ENCODE data around the gene RMND1.
"Not testable (repeated sequence)": the region's sequence is repeated elsewhere in the genome, so short reads cannot be mapped to it uniquely, and the experiment has no call there.

The RMND1 gene

DNA sequence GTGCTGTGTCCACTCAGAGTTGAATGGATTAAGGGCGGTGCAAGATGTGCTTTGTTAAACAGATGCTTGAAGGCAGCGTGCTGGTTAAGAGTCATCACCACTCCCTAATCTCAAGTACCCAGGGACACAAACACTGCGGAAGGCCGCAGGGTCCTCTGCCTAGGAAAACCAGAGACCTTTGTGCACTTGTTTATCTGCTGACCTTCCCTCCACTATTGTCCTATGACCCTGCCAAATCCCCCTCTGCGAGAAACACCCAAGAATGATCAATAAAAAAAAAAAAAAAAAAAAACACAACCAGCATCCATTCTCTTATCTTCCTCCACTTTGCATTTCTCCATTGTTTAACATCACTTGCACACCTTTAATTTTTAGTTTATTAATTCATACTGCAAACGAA lies 998 bp downstream of the RMND1 start:
- not testable (repeated sequence) for H3K27me3 ChIP-seq (replicated peaks; ENCODE audit: control insufficient read depth, insufficient read depth, low read length); H3K36me3 ChIP-seq (ENCODE audit: control insufficient read depth, insufficient read depth, low read length, severe bottlenecking); H3K9me3 ChIP-seq (ENCODE audit: control insufficient read depth, low read length); DNase-seq (ENCODE audit: low read depth)
- H3K9ac ChIP-seq (ENCODE audit: low read length) = peak overlapping the region; percentile 93
- peak overlapping the region; percentile 93 for H3K4me3 ChIP-seq (ENCODE audit: low read length)
- H3K4me1 ChIP-seq (ENCODE audit: control insufficient read depth, insufficient read depth, low read length) = peaks cover 27% of the 10 kb centered on the region

DNA sequence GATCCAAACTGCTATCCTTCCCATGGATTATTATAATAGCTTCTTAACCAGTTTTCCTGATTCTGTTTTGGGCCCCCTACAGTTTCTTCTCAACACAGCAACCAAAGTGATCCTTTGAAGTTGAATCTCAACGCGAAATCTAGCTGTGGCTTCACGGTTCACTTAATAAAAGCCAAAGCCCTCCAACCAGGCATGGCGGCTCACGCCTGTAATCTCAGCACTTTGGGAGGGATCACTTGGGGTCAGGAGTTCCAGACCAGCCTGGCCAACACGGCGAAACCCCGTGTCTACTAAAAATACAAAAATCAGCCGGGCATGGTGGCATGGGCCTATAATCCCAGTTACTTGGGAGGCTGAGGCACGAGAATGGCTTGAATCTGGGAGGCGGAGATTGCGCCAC lies 3.3 kb downstream of the RMND1 start:
- peaks cover 24% of the 10 kb centered on the region for H3K4me1 ChIP-seq (ENCODE audit: control insufficient read depth, insufficient read depth, low read length)
- DNase-seq (ENCODE audit: low read depth) = no peak
- H3K36me3 ChIP-seq (ENCODE audit: control insufficient read depth, insufficient read depth, low read length, severe bottlenecking) = peaks cover 9% of the 10 kb centered on the region

DNA sequence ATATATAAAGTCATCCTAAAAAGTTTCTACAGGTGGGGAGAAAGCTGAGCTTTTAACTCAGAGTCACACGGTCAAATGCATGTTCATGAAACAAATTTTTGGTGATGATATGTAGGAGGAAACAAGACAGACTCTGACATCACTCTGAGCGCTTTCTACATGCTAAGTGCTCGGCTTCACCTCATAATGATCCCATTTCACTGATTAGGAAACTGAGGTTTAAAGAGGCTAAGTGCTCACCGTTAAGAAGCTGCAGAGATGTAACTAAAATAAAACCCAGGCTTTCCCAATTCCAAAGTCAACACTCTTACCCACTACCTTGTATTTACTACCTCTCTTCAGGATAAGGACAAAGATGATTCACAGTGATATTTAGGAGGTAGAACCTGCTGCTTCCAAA lies 4.7 kb downstream of the RMND1 start:
- H3K9me3 ChIP-seq (ENCODE audit: control insufficient read depth, low read length) = no peaks in the 10 kb centered on the region
- DNase-seq (ENCODE audit: low read depth) = no peak
- H3K4me1 ChIP-seq (ENCODE audit: control insufficient read depth, insufficient read depth, low read length) = peaks cover 21% of the 10 kb centered on the region
- peaks cover 9% of the 10 kb centered on the region for H3K36me3 ChIP-seq (ENCODE audit: control insufficient read depth, insufficient read depth, low read length, severe bottlenecking)
- no peaks in the 10 kb centered on the region for H3K27me3 ChIP-seq (replicated peaks; ENCODE audit: control insufficient read depth, insufficient read depth, low read length)
- no peak overlapping the region for H3K4me3 ChIP-seq (ENCODE audit: low read length)
- peak overlapping the region; percentile 60 for H3K9ac ChIP-seq (ENCODE audit: low read length)

More for the DNA sequence above, 3.3 kb downstream of the RMND1 start:
- H3K27me3 ChIP-seq (replicated peaks; ENCODE audit: control insufficient read depth, insufficient read depth, low read length) = no peaks in the 10 kb centered on the region
- no peak overlapping the region for H3K4me3 ChIP-seq (ENCODE audit: low read length)
- H3K9me3 ChIP-seq (ENCODE audit: control insufficient read depth, low read length) = no peaks in the 10 kb centered on the region
- H3K9ac ChIP-seq (ENCODE audit: low read length) = no peak overlapping the region

DNA sequence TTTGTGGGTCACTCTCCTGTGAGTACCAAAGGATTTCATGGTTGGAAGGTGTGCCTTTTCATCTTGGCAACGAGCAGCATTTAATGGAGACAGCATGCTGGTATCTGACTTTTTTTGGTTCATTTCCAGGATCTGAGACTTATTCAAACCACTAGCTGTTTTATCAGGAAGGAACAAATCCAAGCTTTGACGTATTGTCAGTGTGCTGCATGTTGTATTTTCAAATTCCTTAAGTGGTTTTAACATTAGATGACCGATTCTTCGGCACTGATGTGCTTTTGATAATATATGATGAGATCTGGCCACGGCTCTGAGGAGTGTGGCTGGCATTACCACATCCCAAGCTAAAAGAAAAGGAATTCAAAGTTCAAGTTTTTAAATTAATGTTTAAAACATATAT lies 6.4 kb downstream of the RMND1 start:
- peak overlapping the region; percentile 29 for H3K9ac ChIP-seq (ENCODE audit: low read length)
- peak; percentile 77 for DNase-seq (ENCODE audit: low read depth)
- no peaks in the 10 kb centered on the region for H3K9me3 ChIP-seq (ENCODE audit: control insufficient read depth, low read length)
- peaks cover 9% of the 10 kb centered on the region for H3K36me3 ChIP-seq (ENCODE audit: control insufficient read depth, insufficient read depth, low read length, severe bottlenecking)
- peak overlapping the region; percentile 7 for H3K4me3 ChIP-seq (ENCODE audit: low read length)
- H3K4me1 ChIP-seq (ENCODE audit: control insufficient read depth, insufficient read depth, low read length) = peaks cover 32% of the 10 kb centered on the region
- no peaks in the 10 kb centered on the region for H3K27me3 ChIP-seq (replicated peaks; ENCODE audit: control insufficient read depth, insufficient read depth, low read length)

DNA sequence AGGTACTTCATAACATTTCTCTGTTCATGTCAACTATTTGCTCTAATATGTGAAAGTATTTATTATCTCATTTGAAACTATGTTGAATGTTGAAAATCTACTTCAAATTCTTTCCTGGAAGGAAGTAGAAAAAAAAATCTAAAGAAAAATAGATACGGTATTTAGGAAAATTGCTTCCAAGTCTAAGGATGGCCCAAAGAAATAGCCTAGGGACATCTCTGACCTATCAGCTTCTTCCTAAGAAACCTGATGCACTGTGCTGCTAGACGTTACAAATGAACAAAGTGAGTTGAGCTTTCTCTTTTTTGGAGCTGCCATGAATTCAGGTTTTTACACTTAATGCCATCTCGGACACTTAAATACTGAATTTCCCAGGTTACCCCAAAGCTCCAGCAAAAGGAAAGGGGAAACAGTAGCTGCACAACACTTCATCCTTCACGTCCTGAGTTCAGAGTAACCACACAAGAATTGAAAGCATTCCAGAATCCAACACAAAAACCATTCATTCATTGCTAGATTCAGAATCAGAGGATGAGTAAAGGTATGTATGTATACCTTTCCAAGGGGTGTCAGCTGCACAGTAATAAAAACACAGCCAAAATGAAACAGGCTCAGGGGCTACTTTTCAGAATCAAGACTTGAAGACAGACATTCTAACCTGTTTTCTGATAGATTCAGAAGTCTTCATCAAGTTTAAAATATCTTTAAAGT lies 7.9 kb downstream of the RMND1 start:
- Histone ChIP-seq H3K9ac (ENCODE audit: low read length) (no peak overlapping the region), H3K36me3 (ENCODE audit: control insufficient read depth, insufficient read depth, low read length, severe bottlenecking) (peaks cover 9% of the 10 kb centered on the region), H3K9me3 (ENCODE audit: control insufficient read depth, low read length) (no peaks in the 10 kb centered on the region), H3K4me1 (ENCODE audit: control insufficient read depth, insufficient read depth, low read length) (peaks cover 35% of the 10 kb centered on the region), H3K27me3 (replicated peaks; ENCODE audit: control insufficient read depth, insufficient read depth, low read length) (no peaks in the 10 kb centered on the region), H3K4me3 (ENCODE audit: low read length) (no peak overlapping the region)
- DNase-seq (ENCODE audit: low read depth) = no peak

DNA sequence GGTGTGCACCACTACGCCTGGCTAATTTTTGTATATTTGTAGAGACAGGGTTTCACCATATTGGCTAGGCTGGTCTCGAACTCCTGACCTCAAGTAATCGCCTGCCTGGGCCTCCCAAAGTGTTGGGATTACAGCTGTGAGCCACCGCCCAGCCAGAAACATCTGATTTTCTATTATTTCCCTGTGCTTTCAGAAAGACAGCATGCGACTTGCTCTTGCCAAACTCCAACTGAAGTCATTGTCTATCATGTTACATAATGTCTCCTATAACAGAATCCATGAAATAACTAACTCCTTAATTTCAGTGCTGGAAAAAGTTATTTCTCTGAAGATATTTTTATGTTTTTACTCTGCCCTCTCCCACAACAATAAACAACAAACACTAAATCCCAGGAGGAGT lies 8.5 kb downstream of the RMND1 start:
- H3K4me1 ChIP-seq (ENCODE audit: control insufficient read depth, insufficient read depth, low read length) = peaks cover 35% of the 10 kb centered on the region
- H3K9me3 ChIP-seq (ENCODE audit: control insufficient read depth, low read length) = no peaks in the 10 kb centered on the region
- no peak for DNase-seq (ENCODE audit: low read depth)
- no peak overlapping the region for H3K4me3 ChIP-seq (ENCODE audit: low read length)
- no peaks in the 10 kb centered on the region for H3K27me3 ChIP-seq (replicated peaks; ENCODE audit: control insufficient read depth, insufficient read depth, low read length)
- no peak overlapping the region for H3K9ac ChIP-seq (ENCODE audit: low read length)
- H3K36me3 ChIP-seq (ENCODE audit: control insufficient read depth, insufficient read depth, low read length, severe bottlenecking) = peaks cover 9% of the 10 kb centered on the region

DNA sequence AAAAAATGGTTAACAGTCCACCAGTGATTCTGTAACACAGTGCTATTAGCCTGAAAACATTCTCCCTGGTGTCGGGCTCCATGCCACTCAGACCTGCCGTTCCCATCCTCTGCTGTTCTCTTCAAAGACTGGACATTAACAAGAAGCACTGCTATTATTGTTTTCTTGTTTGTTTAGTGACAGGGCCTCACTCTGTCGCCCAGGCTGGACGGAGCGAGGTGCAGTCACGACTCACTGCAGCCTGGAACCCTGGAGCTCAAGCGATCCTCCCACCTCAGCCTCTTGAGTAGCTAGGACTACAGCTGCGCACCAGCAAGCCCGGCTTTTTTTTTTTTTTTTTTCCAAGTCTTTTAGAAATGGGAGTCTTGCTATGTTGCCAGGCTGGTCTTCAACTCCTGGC lies 9.6 kb downstream of the RMND1 start:
- no peaks in the 10 kb centered on the region for H3K9me3 ChIP-seq (ENCODE audit: control insufficient read depth, low read length)
- H3K4me1 ChIP-seq (ENCODE audit: control insufficient read depth, insufficient read depth, low read length) = peaks cover 42% of the 10 kb centered on the region
- DNase-seq (ENCODE audit: low read depth) = no peak
- H3K27me3 ChIP-seq (replicated peaks; ENCODE audit: control insufficient read depth, insufficient read depth, low read length) = no peaks in the 10 kb centered on the region
- no peak overlapping the region for H3K4me3 ChIP-seq (ENCODE audit: low read length)
- peaks cover 9% of the 10 kb centered on the region for H3K36me3 ChIP-seq (ENCODE audit: control insufficient read depth, insufficient read depth, low read length, severe bottlenecking)
- H3K9ac ChIP-seq (ENCODE audit: low read length) = no peak overlapping the region

DNA sequence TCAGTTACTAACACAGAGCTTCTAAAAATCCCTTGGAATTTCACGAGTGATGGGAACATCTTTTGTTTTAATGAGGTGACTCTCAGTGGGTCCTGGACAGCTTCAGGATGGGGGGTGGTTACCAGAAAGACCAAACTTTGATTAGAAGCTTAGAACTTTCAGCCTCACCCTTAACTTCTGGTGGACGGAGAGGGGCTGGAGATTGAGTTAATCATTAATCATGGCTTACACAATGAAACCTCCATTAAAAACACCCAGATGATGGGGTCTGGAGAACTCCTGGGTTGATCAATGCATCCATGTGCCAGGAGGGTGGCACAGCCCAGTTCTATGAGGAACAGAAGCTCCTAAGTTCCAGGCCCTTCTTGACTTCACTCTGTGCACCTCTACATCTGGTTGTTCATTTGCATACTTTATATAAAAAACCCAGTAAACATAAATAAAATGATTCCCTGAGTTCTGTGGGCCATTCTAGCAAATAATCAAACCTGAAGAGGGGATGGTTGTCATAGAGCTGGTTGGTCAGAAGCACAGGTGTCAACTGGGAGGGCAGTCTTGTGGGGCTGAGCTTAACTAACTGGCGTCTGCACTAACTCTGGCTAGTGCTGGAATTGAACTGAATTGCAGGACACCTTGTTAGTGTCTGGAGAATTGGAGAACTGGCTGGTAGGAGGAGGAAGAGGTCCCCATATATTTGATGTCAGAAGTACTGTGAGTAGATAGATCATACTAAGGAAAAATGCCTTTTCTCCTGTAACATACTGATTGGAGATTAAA lies 10.3 kb downstream of the RMND1 start:
- Histone ChIP-seq H3K9ac (ENCODE audit: low read length) (peak overlapping the region; percentile 25), H3K36me3 (ENCODE audit: control insufficient read depth, insufficient read depth, low read length, severe bottlenecking) (peaks cover 9% of the 10 kb centered on the region), H3K4me1 (ENCODE audit: control insufficient read depth, insufficient read depth, low read length) (peaks cover 46% of the 10 kb centered on the region), H3K9me3 (ENCODE audit: control insufficient read depth, low read length) (no peaks in the 10 kb centered on the region), H3K4me3 (ENCODE audit: low read length) (no peak overlapping the region), H3K27me3 (replicated peaks; ENCODE audit: control insufficient read depth, insufficient read depth, low read length) (no peaks in the 10 kb centered on the region)
- no peak for DNase-seq (ENCODE audit: low read depth)

DNA sequence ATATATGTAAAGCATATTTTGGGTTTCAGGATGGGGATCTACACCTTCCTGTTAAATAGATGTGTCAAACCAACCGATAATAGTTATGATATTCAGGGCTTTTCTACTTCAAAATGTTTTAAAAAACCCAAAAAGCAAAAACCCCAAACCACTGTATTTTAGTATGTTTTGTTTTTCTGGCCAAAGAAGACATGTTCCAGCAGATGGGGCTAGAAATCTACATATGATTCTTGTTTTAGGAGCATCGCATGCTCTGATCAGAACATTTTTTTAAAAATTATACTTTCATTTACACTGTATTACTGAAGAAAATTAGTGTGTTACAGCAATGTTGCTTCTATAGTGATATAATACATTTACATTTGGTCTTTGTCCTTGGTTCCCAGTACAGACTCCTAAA lies 11.0 kb downstream of the RMND1 start:
- H3K4me3 ChIP-seq (ENCODE audit: low read length) = no peak overlapping the region
- peak overlapping the region; percentile 63 for H3K9ac ChIP-seq (ENCODE audit: low read length)
- no peaks in the 10 kb centered on the region for H3K9me3 ChIP-seq (ENCODE audit: control insufficient read depth, low read length)
- H3K36me3 ChIP-seq (ENCODE audit: control insufficient read depth, insufficient read depth, low read length, severe bottlenecking) = peaks cover 9% of the 10 kb centered on the region
- DNase-seq (ENCODE audit: low read depth) = peak; percentile 73
- peaks cover 46% of the 10 kb centered on the region for H3K4me1 ChIP-seq (ENCODE audit: control insufficient read depth, insufficient read depth, low read length)
- no peaks in the 10 kb centered on the region for H3K27me3 ChIP-seq (replicated peaks; ENCODE audit: control insufficient read depth, insufficient read depth, low read length)

DNA sequence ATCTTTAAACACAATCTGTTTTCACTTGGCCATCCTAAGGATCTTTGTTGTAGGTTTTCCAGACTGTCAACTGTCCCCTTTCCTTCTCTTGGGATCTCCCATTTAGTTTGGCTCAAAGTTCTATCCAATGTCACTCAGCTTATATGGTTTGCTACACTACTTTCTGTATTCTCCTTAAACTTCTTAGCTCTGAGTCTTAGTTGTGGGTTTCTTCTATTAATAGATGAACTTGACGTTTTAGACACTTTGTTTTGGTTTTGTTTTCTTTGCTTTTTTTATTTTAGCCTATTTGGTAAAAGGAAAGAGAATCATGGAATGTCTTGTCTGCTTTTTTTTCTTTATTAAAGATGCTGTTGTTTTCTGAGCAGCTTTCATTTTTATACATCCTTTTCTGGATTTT lies 11.4 kb downstream of the RMND1 start:
- Histone ChIP-seq H3K9me3 (ENCODE audit: control insufficient read depth, low read length) (no peaks in the 10 kb centered on the region), H3K36me3 (ENCODE audit: control insufficient read depth, insufficient read depth, low read length, severe bottlenecking) (peaks cover 9% of the 10 kb centered on the region), H3K27me3 (replicated peaks; ENCODE audit: control insufficient read depth, insufficient read depth, low read length) (no peaks in the 10 kb centered on the region), H3K9ac (ENCODE audit: low read length) (peak overlapping the region; percentile 63), H3K4me1 (ENCODE audit: control insufficient read depth, insufficient read depth, low read length) (peaks cover 43% of the 10 kb centered on the region), H3K4me3 (ENCODE audit: low read length) (no peak overlapping the region)
- no peak for DNase-seq (ENCODE audit: low read depth)

DNA sequence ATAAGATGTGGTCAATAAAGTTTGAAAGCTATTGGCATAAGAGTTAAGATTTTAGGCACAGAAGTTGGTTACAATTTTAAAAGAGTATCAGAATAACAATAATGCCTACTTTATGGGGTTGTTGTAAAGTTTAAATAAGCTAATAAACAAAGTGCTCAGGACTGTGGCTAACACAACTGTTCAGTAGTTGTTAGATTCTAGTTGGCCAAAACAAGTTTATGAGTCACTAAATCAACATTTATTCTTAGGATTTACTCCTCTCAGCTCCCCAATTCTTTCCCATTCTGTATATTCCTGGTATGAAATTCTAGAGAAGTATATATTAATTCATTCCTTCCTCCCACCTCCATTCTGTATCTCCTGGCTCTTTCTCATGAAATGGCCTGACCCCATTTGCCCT lies 14.5 kb downstream of the RMND1 start:
- Histone ChIP-seq H3K36me3 (ENCODE audit: control insufficient read depth, insufficient read depth, low read length, severe bottlenecking) (peaks cover 10% of the 10 kb centered on the region), H3K4me3 (ENCODE audit: low read length) (no peak overlapping the region), H3K9ac (ENCODE audit: low read length) (no peak overlapping the region), H3K4me1 (ENCODE audit: control insufficient read depth, insufficient read depth, low read length) (peaks cover 37% of the 10 kb centered on the region), H3K27me3 (replicated peaks; ENCODE audit: control insufficient read depth, insufficient read depth, low read length) (no peaks in the 10 kb centered on the region), H3K9me3 (ENCODE audit: control insufficient read depth, low read length) (no peaks in the 10 kb centered on the region)
- peak; percentile 23 for DNase-seq (ENCODE audit: low read depth)
